ENCODE measurements around the gene DNAJA3.

DNAJA3 gene

DNA sequence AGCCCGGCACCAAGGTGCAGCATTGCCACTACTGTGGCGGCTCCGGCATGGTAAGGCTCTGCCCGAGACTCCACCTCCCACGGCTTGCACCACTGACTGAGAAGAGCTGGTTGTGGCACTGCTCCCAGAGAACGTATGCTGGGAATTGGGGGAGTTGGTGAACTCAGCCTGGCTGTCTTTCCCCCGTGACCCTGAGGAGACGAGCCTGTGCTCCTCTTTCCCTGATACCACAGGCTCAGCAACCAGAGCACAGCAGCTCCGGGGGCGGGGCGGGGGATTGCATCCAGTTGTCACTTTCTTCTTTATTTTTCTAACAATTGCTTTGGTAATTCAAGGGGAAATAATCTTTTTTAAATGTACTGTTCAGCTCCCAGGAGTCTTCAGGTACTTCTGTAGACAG is 16.7 kb downstream of the DNAJA3 start:
- H3K9me2 ChIP-seq (replicated peaks; ENCODE audit: insufficient read depth, low read length), result no peaks in the 10 kb centered on the region
- H3K27me3 ChIP-seq (replicated peaks; ENCODE audit: insufficient read depth, low read length), result no peaks in the 10 kb centered on the region
- no peaks in the 10 kb centered on the region for H4K20me1 ChIP-seq (ENCODE audit: insufficient read depth, low read length)
- no peak for DNase-seq
- H3K9ac ChIP-seq (ENCODE audit: low read length), result no peak overlapping the region
- H3K4me3 ChIP-seq (ENCODE audit: low read length), result no peak overlapping the region
- no peaks in the 10 kb centered on the region for H3K9me3 ChIP-seq (replicated peaks; ENCODE audit: insufficient read depth, low read length)
- peaks cover 17% of the 10 kb centered on the region for H3K36me3 ChIP-seq (replicated peaks; ENCODE audit: insufficient read depth, low read length)
- no peak overlapping the region for H2AFZ ChIP-seq (ENCODE audit: low read length)
- TF ChIP-seq EZH2 (optimal IDR thresholded peaks at IDR 0.05; ENCODE audit: low read depth, low read length), result no peak
- no peaks in the 10 kb centered on the region for H3F3A ChIP-seq (ENCODE audit: insufficient read depth, low read length)
- no peak overlapping the region for H3K27ac ChIP-seq (ENCODE audit: low read length)
- no peaks in the 10 kb centered on the region for H3K4me1 ChIP-seq (ENCODE audit: low read length)
- no peak overlapping the region for H3K4me2 ChIP-seq (ENCODE audit: low read depth, low read length)
- peaks cover 17% of the 10 kb centered on the region for H3K79me2 ChIP-seq (ENCODE audit: low read length)

DNA sequence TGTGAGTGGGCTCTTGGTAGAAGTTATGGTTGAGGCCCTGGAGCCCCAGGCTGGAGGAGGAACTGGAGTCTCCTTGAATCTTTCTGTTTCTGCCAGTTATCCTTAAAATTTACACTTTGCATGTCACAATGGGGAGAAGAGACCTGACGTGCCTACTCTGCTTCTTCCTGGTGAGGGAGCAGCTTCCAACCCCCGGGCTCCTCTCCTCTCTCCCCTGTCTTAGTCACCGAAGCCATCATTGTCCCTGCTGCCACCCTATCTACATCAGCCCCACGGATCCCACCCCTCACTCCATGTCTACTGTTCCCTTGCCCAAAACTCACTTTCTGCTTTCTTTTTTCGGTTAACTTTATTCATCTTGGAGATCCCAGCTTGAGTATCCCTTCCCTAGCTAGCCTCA is 17.6 kb downstream of the DNAJA3 start:
- Histone ChIP-seq H3K4me1 (ENCODE audit: low read length) (no peaks in the 10 kb centered on the region), H3K27me3 (replicated peaks; ENCODE audit: insufficient read depth, low read length) (no peaks in the 10 kb centered on the region), H3K27ac (ENCODE audit: low read length) (no peak overlapping the region), H4K20me1 (ENCODE audit: insufficient read depth, low read length) (no peaks in the 10 kb centered on the region), H3K9ac (ENCODE audit: low read length) (no peak overlapping the region), H2AFZ (ENCODE audit: low read length) (no peak overlapping the region), H3K9me3 (replicated peaks; ENCODE audit: insufficient read depth, low read length) (no peaks in the 10 kb centered on the region), H3K4me3 (ENCODE audit: low read length) (no peak overlapping the region), H3K4me2 (ENCODE audit: low read depth, low read length) (no peak overlapping the region), H3K36me3 (replicated peaks; ENCODE audit: insufficient read depth, low read length) (peaks cover 17% of the 10 kb centered on the region), H3K79me2 (ENCODE audit: low read length) (peaks cover 13% of the 10 kb centered on the region), H3K9me2 (replicated peaks; ENCODE audit: insufficient read depth, low read length) (no peaks in the 10 kb centered on the region), H3F3A (ENCODE audit: insufficient read depth, low read length) (no peaks in the 10 kb centered on the region)
- TF ChIP-seq, protein P1, sequence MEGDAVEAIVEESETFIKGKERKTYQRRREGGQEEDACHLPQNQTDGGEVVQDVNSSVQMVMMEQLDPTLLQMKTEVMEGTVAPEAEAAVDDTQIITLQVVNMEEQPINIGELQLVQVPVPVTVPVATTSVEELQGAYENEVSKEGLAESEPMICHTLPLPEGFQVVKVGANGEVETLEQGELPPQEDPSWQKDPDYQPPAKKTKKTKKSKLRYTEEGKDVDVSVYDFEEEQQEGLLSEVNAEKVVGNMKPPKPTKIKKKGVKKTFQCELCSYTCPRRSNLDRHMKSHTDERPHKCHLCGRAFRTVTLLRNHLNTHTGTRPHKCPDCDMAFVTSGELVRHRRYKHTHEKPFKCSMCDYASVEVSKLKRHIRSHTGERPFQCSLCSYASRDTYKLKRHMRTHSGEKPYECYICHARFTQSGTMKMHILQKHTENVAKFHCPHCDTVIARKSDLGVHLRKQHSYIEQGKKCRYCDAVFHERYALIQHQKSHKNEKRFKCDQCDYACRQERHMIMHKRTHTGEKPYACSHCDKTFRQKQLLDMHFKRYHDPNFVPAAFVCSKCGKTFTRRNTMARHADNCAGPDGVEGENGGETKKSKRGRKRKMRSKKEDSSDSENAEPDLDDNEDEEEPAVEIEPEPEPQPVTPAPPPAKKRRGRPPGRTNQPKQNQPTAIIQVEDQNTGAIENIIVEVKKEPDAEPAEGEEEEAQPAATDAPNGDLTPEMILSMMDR (IDR thresholded peaks at IDR 0.05; ENCODE audit: low read length), result no peak
- TF ChIP-seq EZH2phosphoT487 (IDR thresholded peaks at IDR 0.05; ENCODE audit: low read length), result no peak
- no peak for TF ChIP-seq EZH2 (optimal IDR thresholded peaks at IDR 0.05; ENCODE audit: low read depth, low read length)
- no peak for DNase-seq

DNA sequence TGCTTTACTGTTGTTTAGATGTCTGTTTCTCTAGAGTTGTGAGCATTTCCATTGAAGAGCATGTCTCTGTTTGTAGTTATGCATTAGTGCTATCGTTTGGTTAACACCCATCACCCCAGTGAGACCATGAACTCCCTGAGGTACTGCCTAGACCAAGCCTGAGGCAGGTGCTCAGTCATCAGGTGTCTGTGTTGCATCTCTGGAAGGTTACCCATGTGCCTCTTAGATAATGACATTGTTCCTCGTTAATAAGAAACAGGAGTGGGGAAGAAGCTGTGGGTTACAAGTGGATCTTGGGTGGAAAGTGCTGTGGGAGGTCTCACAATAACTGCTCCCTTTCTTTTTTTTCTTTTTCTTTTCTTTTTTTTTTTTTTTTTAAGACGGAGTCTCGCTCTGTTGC is 18.3 kb downstream of the DNAJA3 start:
- H3K4me3 ChIP-seq (ENCODE audit: low read length), result no peak overlapping the region
- peaks cover 14% of the 10 kb centered on the region for H3K36me3 ChIP-seq (replicated peaks; ENCODE audit: insufficient read depth, low read length)
- no peaks in the 10 kb centered on the region for H3K9me3 ChIP-seq (replicated peaks; ENCODE audit: insufficient read depth, low read length)
- H2AFZ ChIP-seq (ENCODE audit: low read length), result no peak overlapping the region
- TF ChIP-seq, protein P1 (IDR thresholded peaks at IDR 0.05; ENCODE audit: low read length), result no peak
- TF ChIP-seq EZH2 (optimal IDR thresholded peaks at IDR 0.05; ENCODE audit: low read depth, low read length) (no peak), EZH2phosphoT487 (IDR thresholded peaks at IDR 0.05; ENCODE audit: low read length) (no peak)
- H3K4me2 ChIP-seq (ENCODE audit: low read depth, low read length), result no peak overlapping the region
- no peak overlapping the region for H3K9ac ChIP-seq (ENCODE audit: low read length)
- DNase-seq, result no peak
- H3F3A ChIP-seq (ENCODE audit: insufficient read depth, low read length), result no peaks in the 10 kb centered on the region
- no peaks in the 10 kb centered on the region for H3K27me3 ChIP-seq (replicated peaks; ENCODE audit: insufficient read depth, low read length)
- peaks cover 9% of the 10 kb centered on the region; the same call in 1 of the 2 replicates for H3K79me2 ChIP-seq (ENCODE audit: low read length)
- H3K9me2 ChIP-seq (replicated peaks; ENCODE audit: insufficient read depth, low read length), result no peaks in the 10 kb centered on the region
- H4K20me1 ChIP-seq (ENCODE audit: insufficient read depth, low read length), result no peaks in the 10 kb centered on the region
- no peak overlapping the region for H3K27ac ChIP-seq (ENCODE audit: low read length)
- no peaks in the 10 kb centered on the region for H3K4me1 ChIP-seq (ENCODE audit: low read length)

DNA sequence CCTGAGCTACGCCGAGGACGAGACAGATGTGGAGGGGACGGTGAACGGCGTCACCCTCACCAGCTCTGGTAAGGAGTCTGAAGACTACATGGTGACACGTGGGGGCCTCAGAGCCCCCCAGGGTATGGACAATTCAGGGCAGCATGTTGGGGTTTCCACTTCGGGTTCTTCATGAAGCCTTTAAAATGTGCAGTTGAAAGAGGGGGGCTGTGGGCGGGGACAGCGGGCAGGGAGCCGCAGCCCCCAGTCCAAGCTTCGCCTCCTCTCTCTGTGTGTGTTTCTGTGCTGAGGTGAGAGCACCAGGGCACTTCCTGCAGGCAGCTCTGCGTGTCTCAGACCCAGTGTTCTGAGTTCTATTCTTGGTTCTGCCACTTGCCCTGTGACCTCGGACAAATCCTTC is 24.8 kb downstream of the DNAJA3 start:
- Histone ChIP-seq H3K9me3 (replicated peaks; ENCODE audit: insufficient read depth, low read length) (no peaks in the 10 kb centered on the region), H3K9ac (ENCODE audit: low read length) (no peak overlapping the region), H3K79me2 (ENCODE audit: low read length) (peaks cover 4% of the 10 kb centered on the region; the same call in 1 of the 2 replicates), H3K9me2 (replicated peaks; ENCODE audit: insufficient read depth, low read length) (no peaks in the 10 kb centered on the region), H3K4me2 (ENCODE audit: low read depth, low read length) (no peak overlapping the region), H3K27me3 (replicated peaks; ENCODE audit: insufficient read depth, low read length) (no peaks in the 10 kb centered on the region), H3K4me3 (ENCODE audit: low read length) (no peak overlapping the region), H3K36me3 (replicated peaks; ENCODE audit: insufficient read depth, low read length) (peaks cover 19% of the 10 kb centered on the region), H3F3A (ENCODE audit: insufficient read depth, low read length) (no peaks in the 10 kb centered on the region), H4K20me1 (ENCODE audit: insufficient read depth, low read length) (no peaks in the 10 kb centered on the region), H3K4me1 (ENCODE audit: low read length) (no peaks in the 10 kb centered on the region), H3K27ac (ENCODE audit: low read length) (no peak overlapping the region), H2AFZ (ENCODE audit: low read length) (no peak overlapping the region)
- TF ChIP-seq, protein P1 (IDR thresholded peaks at IDR 0.05; ENCODE audit: low read length), result no peak
- TF ChIP-seq EZH2 (optimal IDR thresholded peaks at IDR 0.05; ENCODE audit: low read depth, low read length), result no peak
- DNase-seq, result no peak

Measured in MM.1S (cell line).